ENCODE measurements around the gene NR5A1.

DNA sequence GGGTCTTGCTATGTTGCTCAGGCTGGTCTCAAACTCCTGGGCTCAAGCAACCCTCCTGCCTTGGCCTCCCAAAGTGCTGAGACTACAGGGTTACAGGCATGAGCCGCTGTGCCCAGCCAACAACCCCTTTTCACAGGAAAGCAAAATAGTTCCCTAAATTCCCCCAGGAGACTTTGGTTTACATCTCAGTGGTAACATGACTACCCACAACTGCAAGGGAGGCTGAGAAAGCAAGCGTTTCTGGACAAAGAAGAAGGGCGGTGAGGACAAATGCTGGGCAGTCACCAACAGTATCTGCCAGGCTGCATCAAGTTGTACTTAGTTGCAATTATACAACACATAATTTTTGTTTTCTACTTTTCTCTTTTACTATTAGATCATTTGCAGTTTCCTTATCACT is 64.4 kb downstream of the NR5A1 start:
- TF ChIP-seq POLR2A (IDR thresholded peaks at IDR 0.05; ENCODE audit: low read length) (no peak), GATA1 (IDR thresholded peaks at IDR 0.05; ENCODE audit: low read depth, low read length) (no peak)

Measured in erythroblast (primary cell).